SK-N-MC (cell line): ENCODE data around the gene SORBS2.

Experiments
- DNase-seq: peaks from one replicate; pipeline ENCODE4 v3.0.0-alpha.2; 2011; ENCODE audit warnings: low read depth, low spot score
- H3K27ac ChIP-seq: fragments of 200-600 bp; sonication (generic); 2 replicates; pipeline ENCODE4 v1.5.1; 2016; ENCODE audit warnings: mixed run types
- H3K36me3 ChIP-seq: fragments of 200-600 bp; sonication (generic); 2 replicates; pipeline ENCODE4 v1.6.1; 2017; ENCODE audit warnings: antibody characterized with exemption, low read length, mixed read lengths; ENCODE audit not compliant: insufficient read depth
- H3K4me3 ChIP-seq: fragments of 200-600 bp; sonication (generic); 2 replicates; pipeline ENCODE4 v1.5.1; 2016
- H3K9ac ChIP-seq: fragments of 200-600 bp; sonication (generic); 2 replicates; pipeline ENCODE4 v1.8.0; 2017; ENCODE audit warnings: mixed run types, mixed read lengths; ENCODE audit not compliant: insufficient read length
- H3K9me3 ChIP-seq: fragments of 200-600 bp; sonication (generic); 2 replicates; pipeline ENCODE4 v1.6.1; 2017; ENCODE audit warnings: low read depth, mild to moderate bottlenecking, antibody characterized with exemption, low read length, moderate library complexity, mixed read lengths
- EZH2 ChIP-seq: fragments of 200-600 bp; sonication (generic); IDR thresholded peaks from one replicate; pipeline ENCODE4 v1.6.1; 2017; ENCODE audit warnings: antibody characterized with exemption
- FOXP2 ChIP-seq: optimal IDR thresholded peaks from 2 replicates; pipeline ENCODE3; 2011; ENCODE audit warnings: mild to moderate bottlenecking, moderate library complexity; ENCODE audit not compliant: insufficient read depth; ENCODE audit errors: extremely low read length, control extremely low read depth
- POLR2AphosphoS5 ChIP-seq: IDR thresholded peaks from 2 replicates; pipeline ENCODE4 v1.6.1; 2012; ENCODE audit warnings: mild to moderate bottlenecking, low read depth, low read length, borderline replicate concordance

Gene SORBS2

DNA sequence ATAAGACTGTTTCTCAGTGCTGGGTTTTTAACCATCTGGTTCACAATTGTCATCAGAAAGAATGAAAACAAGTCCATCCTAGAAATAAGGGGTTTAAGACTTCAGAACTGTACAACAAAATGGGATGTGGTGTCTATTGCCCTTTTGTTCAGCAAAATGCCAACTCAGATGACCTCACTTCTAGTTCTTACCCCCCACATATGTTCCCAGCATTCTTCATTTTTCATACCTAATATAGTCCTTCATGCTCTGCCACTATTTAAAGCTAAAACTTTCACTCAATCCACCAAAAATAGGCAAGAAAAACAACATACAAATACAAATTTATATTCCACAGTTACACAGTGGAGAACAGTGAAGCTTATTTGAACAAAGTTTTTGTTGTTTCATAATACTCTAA lies 111.4 kb downstream of the SORBS2 start:
- no peak overlapping the region for H3K9ac ChIP-seq
- no peaks in the 10 kb centered on the region for H3K36me3 ChIP-seq
- H3K4me3 ChIP-seq: no peak overlapping the region
- no peaks in the 10 kb centered on the region for H3K9me3 ChIP-seq
- DNase-seq: no peak
- TF ChIP-seq FOXP2 (no peak), POLR2AphosphoS5 (no peak), EZH2 (no peak)
- H3K27ac ChIP-seq: no peak overlapping the region

GRCh38 chr4:185700048-185700447 lies 111.9 kb downstream of the SORBS2 start:
- H3K36me3 ChIP-seq: no peaks in the 10 kb centered on the region
- no peak overlapping the region for H3K27ac ChIP-seq
- no peaks in the 10 kb centered on the region for H3K9me3 ChIP-seq
- no peak overlapping the region for H3K4me3 ChIP-seq
- no peak for DNase-seq
- H3K9ac ChIP-seq: no peak overlapping the region
- TF ChIP-seq POLR2AphosphoS5 (no peak), FOXP2 (no peak)

GRCh38 chr4:185697488-185697887 lies 114.5 kb downstream of the SORBS2 start:
- no peaks in the 10 kb centered on the region for H3K9me3 ChIP-seq
- TF ChIP-seq EZH2 (no peak), POLR2AphosphoS5 (no peak), FOXP2 (no peak)
- no peaks in the 10 kb centered on the region for H3K36me3 ChIP-seq
- H3K4me3 ChIP-seq: no peak overlapping the region
- no peak overlapping the region for H3K27ac ChIP-seq
- no peak overlapping the region for H3K9ac ChIP-seq
- DNase-seq: no peak

GRCh38 chr4:185695743-185696142 lies 116.3 kb downstream of the SORBS2 start:
- H3K27ac ChIP-seq: no peak overlapping the region
- no peak overlapping the region for H3K9ac ChIP-seq
- H3K36me3 ChIP-seq: no peaks in the 10 kb centered on the region
- DNase-seq: no peak
- no peaks in the 10 kb centered on the region for H3K9me3 ChIP-seq
- no peak overlapping the region for H3K4me3 ChIP-seq
- TF ChIP-seq EZH2 (no peak), POLR2AphosphoS5 (no peak), FOXP2 (no peak)

GRCh38 chr4:185693548-185694215 lies 118.3 kb downstream of the SORBS2 start:
- Histone ChIP-seq H3K36me3 (no peaks in the 10 kb centered on the region), H3K9ac (no peak overlapping the region), H3K4me3 (no peak overlapping the region), H3K27ac (no peak overlapping the region), H3K9me3 (no peaks in the 10 kb centered on the region)
- TF ChIP-seq POLR2AphosphoS5: no peak
- no peak for TF ChIP-seq FOXP2
- no peak for TF ChIP-seq EZH2
- DNase-seq: peak; percentile 2

DNA sequence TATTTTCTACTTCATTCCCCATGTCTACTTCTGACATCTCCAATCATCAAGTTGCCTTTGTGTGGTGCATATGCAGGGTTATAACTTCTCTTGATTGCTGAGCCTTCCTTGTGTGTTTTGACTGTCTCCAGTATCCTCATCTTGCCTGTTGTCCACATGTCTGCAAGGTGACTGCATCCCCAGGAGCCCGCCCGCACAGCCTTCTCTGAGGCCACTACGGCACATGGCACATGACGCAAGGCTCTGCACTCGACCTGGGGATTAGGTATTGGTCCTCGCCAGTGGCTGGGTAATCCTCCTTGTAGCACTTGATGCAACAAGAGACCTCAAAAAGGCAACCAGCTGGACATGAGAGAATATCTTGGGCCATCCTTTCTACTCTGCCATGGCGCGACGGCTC lies 122.6 kb downstream of the SORBS2 start:
- TF ChIP-seq POLR2AphosphoS5 (no peak), FOXP2 (no peak), EZH2 (no peak)
- no peak overlapping the region for H3K27ac ChIP-seq
- no peaks in the 10 kb centered on the region for H3K9me3 ChIP-seq
- no peaks in the 10 kb centered on the region for H3K36me3 ChIP-seq
- no peak for DNase-seq
- H3K9ac ChIP-seq: no peak overlapping the region
- no peak overlapping the region for H3K4me3 ChIP-seq

DNA sequence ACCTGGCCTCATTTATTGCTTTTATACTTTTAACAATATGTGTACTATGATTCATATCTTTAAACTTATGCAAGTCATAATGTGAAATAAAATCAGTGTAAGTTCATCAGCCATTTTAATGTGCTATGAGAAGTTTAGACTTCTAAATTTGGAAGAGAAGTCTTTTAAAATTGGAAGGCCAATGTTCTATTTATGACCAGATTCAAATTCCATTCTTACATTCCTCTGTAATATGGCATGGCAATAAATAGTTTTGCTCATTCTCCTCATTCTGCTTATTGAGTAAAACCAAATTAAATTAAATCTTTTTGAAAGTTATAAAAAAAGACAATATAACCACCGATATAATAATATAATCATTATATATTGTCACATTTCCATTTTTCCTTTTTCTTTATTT lies 126.2 kb downstream of the SORBS2 start:
- Histone ChIP-seq H3K9me3 (no peaks in the 10 kb centered on the region), H3K36me3 (no peaks in the 10 kb centered on the region), H3K9ac (no peak overlapping the region), H3K4me3 (no peak overlapping the region), H3K27ac (no peak overlapping the region)
- no peak for DNase-seq
- TF ChIP-seq FOXP2: no peak
- TF ChIP-seq EZH2: no peak
- no peak for TF ChIP-seq POLR2AphosphoS5

- no peak for DNase-seq
- Histone ChIP-seq H3K27ac (no peak overlapping the region), H3K4me3 (no peak overlapping the region), H3K9me3 (no peaks in the 10 kb centered on the region), H3K9ac (no peak overlapping the region), H3K36me3 (no peaks in the 10 kb centered on the region)
- TF ChIP-seq EZH2 (no peak), FOXP2 (no peak), POLR2AphosphoS5 (no peak)
These were observed 128.1 kb downstream of the SORBS2 start for GRCh38 chr4:185683896-185684295.

GRCh38 chr4:185683222-185683621 lies 128.8 kb downstream of the SORBS2 start:
- Histone ChIP-seq H3K4me3 (no peak overlapping the region), H3K36me3 (no peaks in the 10 kb centered on the region), H3K9ac (no peak overlapping the region), H3K9me3 (no peaks in the 10 kb centered on the region), H3K27ac (no peak overlapping the region)
- no peak for DNase-seq
- TF ChIP-seq EZH2: no peak
- no peak for TF ChIP-seq FOXP2
- TF ChIP-seq POLR2AphosphoS5: no peak
